ENCODE data around the gene INTS4.

DNA sequence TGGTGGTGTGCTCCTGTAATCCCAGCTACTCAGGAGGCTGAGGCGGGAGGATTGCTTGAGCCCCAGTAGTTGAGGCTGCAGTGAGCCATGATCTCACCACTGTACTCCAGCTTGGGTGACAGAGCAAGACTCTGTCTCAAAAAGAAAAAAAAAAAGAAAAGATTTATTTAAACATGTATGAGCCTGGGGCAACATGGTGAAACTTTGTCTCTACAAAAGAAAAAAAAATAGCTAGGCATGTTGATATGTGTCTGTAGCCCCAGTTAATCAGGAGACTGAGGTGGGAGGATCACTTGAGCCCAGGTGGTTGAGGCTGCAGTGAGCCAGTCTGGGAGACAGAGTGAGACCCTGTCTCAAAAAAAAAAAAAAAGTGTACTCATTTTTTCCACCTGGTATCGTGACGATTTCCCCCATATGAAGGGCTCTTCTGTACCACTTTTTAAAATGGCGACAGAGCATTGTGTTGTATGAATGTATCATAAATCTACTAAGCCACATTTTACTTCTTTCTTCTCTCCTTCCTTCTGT, 45.0 kb upstream of the INTS4 start:
- TF ChIP-seq, protein P1, sequence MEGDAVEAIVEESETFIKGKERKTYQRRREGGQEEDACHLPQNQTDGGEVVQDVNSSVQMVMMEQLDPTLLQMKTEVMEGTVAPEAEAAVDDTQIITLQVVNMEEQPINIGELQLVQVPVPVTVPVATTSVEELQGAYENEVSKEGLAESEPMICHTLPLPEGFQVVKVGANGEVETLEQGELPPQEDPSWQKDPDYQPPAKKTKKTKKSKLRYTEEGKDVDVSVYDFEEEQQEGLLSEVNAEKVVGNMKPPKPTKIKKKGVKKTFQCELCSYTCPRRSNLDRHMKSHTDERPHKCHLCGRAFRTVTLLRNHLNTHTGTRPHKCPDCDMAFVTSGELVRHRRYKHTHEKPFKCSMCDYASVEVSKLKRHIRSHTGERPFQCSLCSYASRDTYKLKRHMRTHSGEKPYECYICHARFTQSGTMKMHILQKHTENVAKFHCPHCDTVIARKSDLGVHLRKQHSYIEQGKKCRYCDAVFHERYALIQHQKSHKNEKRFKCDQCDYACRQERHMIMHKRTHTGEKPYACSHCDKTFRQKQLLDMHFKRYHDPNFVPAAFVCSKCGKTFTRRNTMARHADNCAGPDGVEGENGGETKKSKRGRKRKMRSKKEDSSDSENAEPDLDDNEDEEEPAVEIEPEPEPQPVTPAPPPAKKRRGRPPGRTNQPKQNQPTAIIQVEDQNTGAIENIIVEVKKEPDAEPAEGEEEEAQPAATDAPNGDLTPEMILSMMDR (conservative IDR thresholded peaks at IDR 0.05; ENCODE audit: low read length): no peak
- no peak for TF ChIP-seq EZH2phosphoT487 (IDR thresholded peaks at IDR 0.05; ENCODE audit: borderline replicate concordance, low read depth, low read length)
